ENCODE results near the gene TMEM170A. TPM values are rescaled to one million over a fixed set of nuclear protein-coding genes. Genes with fewer than 3 reads are reported as not detected.

TMEM170A gene
- total RNA-seq, 1 experiment from 2014 or later: 46.8 TPM

DNA sequence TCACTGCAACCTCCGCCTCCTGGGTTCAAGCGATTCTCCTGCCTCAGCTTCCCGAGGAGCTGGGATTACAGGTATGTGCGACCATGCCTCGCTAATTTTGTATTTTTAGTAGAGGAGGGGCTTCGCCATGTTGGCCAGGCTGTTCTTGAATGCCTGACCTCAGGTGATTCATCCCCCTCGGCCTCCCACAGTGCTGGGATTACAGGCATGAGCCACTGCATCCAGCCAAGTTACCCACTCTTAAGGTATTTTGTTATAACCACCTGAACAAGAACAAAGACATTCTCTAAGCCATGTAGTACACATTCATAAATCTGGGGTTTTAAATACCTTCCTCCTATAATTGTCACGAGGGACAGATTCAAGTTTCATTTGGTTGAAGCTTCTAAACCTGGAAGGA is 12.3 kb upstream of the TMEM170A start:
- no peak overlapping the region for H2BK120ac ChIP-seq (ENCODE audit: low read depth, low read length, poor library complexity, severe bottlenecking)
- H3K79me1 ChIP-seq (ENCODE audit: insufficient read depth, low read depth, low read length, poor library complexity, severe bottlenecking): no peaks in the 10 kb centered on the region
- no peak overlapping the region for H2BK20ac ChIP-seq (ENCODE audit: low read depth, low read length, poor library complexity, severe bottlenecking)
- no peak overlapping the region for H3K56ac ChIP-seq (ENCODE audit: insufficient read length, low read depth, low read length)
- peaks cover 0 to 2% of the 10 kb centered on the region in 2 experiments; a peak in 1 of 5 replicates for H3K9me3 Mint-ChIP-seq
- no peaks in the 10 kb centered on the region for H3K9me3 ChIP-seq (ENCODE audit: control insufficient read depth, low read depth, low read length)
- no peak overlapping the region for H4K91ac ChIP-seq (ENCODE audit: insufficient read length, low read depth, low read length)
- no peak overlapping the region for H3K23ac ChIP-seq (ENCODE audit: insufficient read length, low read depth, low read length)
- H2BK5ac ChIP-seq (ENCODE audit: insufficient read length, low read length): no peak overlapping the region
- H3K4me3 Mint-ChIP-seq: no peak overlapping the region
- H3T11ph ChIP-seq (ENCODE audit: low read length): no peak overlapping the region
- H2BK15ac ChIP-seq (ENCODE audit: low read depth, low read length): no peak overlapping the region
- peaks cover 15 to 19% of the 10 kb centered on the region in 2 experiments for H3K4me1 Mint-ChIP-seq
- no peak overlapping the region for H3K18ac ChIP-seq (ENCODE audit: insufficient read length, low read depth, low read length)
- no peak overlapping the region for H4K5ac ChIP-seq (ENCODE audit: insufficient read length, low read depth, low read length)
- peak overlapping the region; percentile 49 to 77 (median 70); a peak in 4 of 7 replicates for H3K27ac Mint-ChIP-seq
- no peak overlapping the region for H3K14ac ChIP-seq (ENCODE audit: insufficient read depth, low read length)
- H3K23me2 ChIP-seq (ENCODE audit: insufficient read length, low read depth, low read length, poor library complexity, severe bottlenecking): no peaks in the 10 kb centered on the region
- H3K27me3 Mint-ChIP-seq (ENCODE audit: low read depth): no peaks in the 10 kb centered on the region; the same call in 1 of the 2 replicates
- no peaks in the 10 kb centered on the region for H4K20me1 ChIP-seq (ENCODE audit: control insufficient read depth, insufficient read depth, insufficient read length)
- DNase-seq: no peak
- no peaks in the 10 kb centered on the region for H3K79me2 ChIP-seq (ENCODE audit: insufficient read depth, low read length)
- no peak overlapping the region for H2AFZ ChIP-seq (ENCODE audit: low read length)
- H3K4me1 ChIP-seq (ENCODE audit: insufficient read depth, low read length): peaks cover 5% of the 10 kb centered on the region; the same call in 1 of the 2 replicates
- H3K4me2 ChIP-seq (ENCODE audit: insufficient read depth, insufficient read length, low read length): no peak overlapping the region
- H3K36me3 Mint-ChIP-seq (ENCODE audit: insufficient read depth in 1 of 3, low read depth in 3 of 3): peaks cover 27 to 56% (median 46%) of the 10 kb centered on the region in 3 experiments
- WGBS (ENCODE audit: extremely low coverage, insufficient read length, low lambda C conversion rate): no CpG with 5 or more reads among the region's 8 CpGs
- H4K8ac ChIP-seq (replicated peaks; ENCODE audit: insufficient read length, low read depth, low read length): no peak overlapping the region
- no peaks in the 10 kb centered on the region for H3K27me3 ChIP-seq (ENCODE audit: insufficient read depth, low read length)
- no peak for TF ChIP-seq CTCF (conservative IDR thresholded peaks at IDR 0.05)
- H3K9ac ChIP-seq (ENCODE audit: extremely low read depth, insufficient read length, low read length): no peak overlapping the region
- no peak overlapping the region for H3K4ac ChIP-seq (ENCODE audit: low read depth, low read length)
- no peak overlapping the region for H2BK12ac ChIP-seq (ENCODE audit: insufficient read length, low read depth, low read length)
- H3K27ac ChIP-seq (ENCODE audit: insufficient read length, low read depth, low read length): no peak overlapping the region
- no peak overlapping the region for H2AK5ac ChIP-seq (ENCODE audit: insufficient read length, low read length)

All from H9 (cell line).